GM19372 (cell line): ENCODE results near the gene HJURP.

Source experiments
- ATAC-seq: cut with Tn5 transposase; IDR thresholded peaks from one replicate; pipeline ENCODE4 v1.9.1; 2021; ENCODE audit warnings: mild to moderate bottlenecking, low read depth, moderate library complexity; ENCODE audit not compliant: unreplicated experiment

Gene HJURP

GRCh38 chr2:233849607-233850271 is 4.6 kb downstream of the HJURP start:
- ATAC-seq, result no peak

- no peak for ATAC-seq
These were observed 6.1 kb downstream of the HJURP start for GRCh38 chr2:233848276-233848675.

GRCh38 chr2:233847248-233847898 is 7.0 kb downstream of the HJURP start:
- no peak for ATAC-seq

GRCh38 chr2:233846387-233847247 is 7.7 kb downstream of the HJURP start:
- ATAC-seq, result no peak

- no peak for ATAC-seq
These were observed 8.9 kb downstream of the HJURP start for GRCh38 chr2:233845301-233846060.

GRCh38 chr2:233844836-233845235 is 9.5 kb downstream of the HJURP start:
- no peak for ATAC-seq

GRCh38 chr2:233844064-233844807 is 10.1 kb downstream of the HJURP start:
- no peak for ATAC-seq

- no peak for ATAC-seq
These were observed 13.2 kb downstream of the HJURP start for GRCh38 chr2:233841183-233841582.

- no peak for ATAC-seq
These were observed 13.8 kb downstream of the HJURP start for GRCh38 chr2:233840520-233840919.

GRCh38 chr2:233839447-233839820 is 14.9 kb downstream of the HJURP start:
- ATAC-seq, result no peak

GRCh38 chr2:233838726-233839446 is 15.4 kb downstream of the HJURP start:
- no peak for ATAC-seq

GRCh38 chr2:233838251-233838650 is 16.1 kb downstream of the HJURP start:
- no peak for ATAC-seq

GRCh38 chr2:233837694-233838229 is 16.6 kb downstream of the HJURP start:
- no peak for ATAC-seq

- ATAC-seq, result no peak
These were observed 18.0 kb downstream of the HJURP start for GRCh38 chr2:233836359-233836758.

- no peak for ATAC-seq
These were observed 18.8 kb downstream of the HJURP start for GRCh38 chr2:233835230-233836186.

- ATAC-seq, result no peak
These were observed 21.0 kb downstream of the HJURP start for GRCh38 chr2:233833345-233833744.

GRCh38 chr2:233832869-233833311 is 21.4 kb downstream of the HJURP start:
- no peak for ATAC-seq

- no peak for ATAC-seq
These were observed 21.9 kb downstream of the HJURP start for GRCh38 chr2:233832414-233832813.
